Osteoblast (primary cell): ENCODE data around the gene BMPR1B. TPM values are rescaled to one million over a fixed set of nuclear protein-coding genes. Genes with fewer than 3 reads are reported as not detected.

Source experiments
- DNase-seq: peaks from one replicate; pipeline ENCODE4 v3.0.0; 2011; ENCODE audit warnings: low spot score, mixed read lengths; ENCODE audit not compliant: insufficient read length; ENCODE audit errors: missing footprints
- H2AFZ ChIP-seq: 2 replicates; pipeline ENCODE4 v1.6.0; 2011; ENCODE audit warnings: mild to moderate bottlenecking, low read length
- H3K27ac ChIP-seq: 2 replicates; pipeline ENCODE4 v1.5.1; 2011; ENCODE audit warnings: mild to moderate bottlenecking, low read depth, low read length, moderate library complexity
- H3K27me3 ChIP-seq: 2 replicates; pipeline ENCODE4 v1.6.0; 2012; ENCODE audit warnings: mild to moderate bottlenecking, control low read depth, inconsistent platforms, low read length, moderate library complexity; ENCODE audit not compliant: insufficient read depth
- H3K36me3 ChIP-seq: 2 replicates; pipeline ENCODE4 v1.5.1; 2011; ENCODE audit warnings: mild to moderate bottlenecking, low read length, control low read depth, moderate library complexity; ENCODE audit not compliant: insufficient read depth
- H3K4me1 ChIP-seq: 2 replicates; pipeline ENCODE4 v1.5.1; 2011; ENCODE audit warnings: mild to moderate bottlenecking, low read length, control low read depth, moderate library complexity; ENCODE audit not compliant: insufficient read depth
- H3K4me2 ChIP-seq: 2 replicates; pipeline ENCODE4 v1.6.0; 2011; ENCODE audit warnings: mild to moderate bottlenecking, low read length; ENCODE audit not compliant: insufficient read depth
- H3K4me3 ChIP-seq: fragments of 200-600 bp; sonication (generic); 3 replicates; pipeline ENCODE4 v1.5.1; 2012; ENCODE audit warnings: mild to moderate bottlenecking, low read length, inconsistent platforms; ENCODE audit not compliant: insufficient read depth
- H3K79me2 ChIP-seq: 2 replicates; pipeline ENCODE4 v1.6.0; 2012; ENCODE audit warnings: mild to moderate bottlenecking, low read length, control low read depth, inconsistent platforms; ENCODE audit not compliant: insufficient read depth
- H3K9me3 ChIP-seq: 2 replicates; pipeline ENCODE4 v1.5.1; 2011; ENCODE audit warnings: low read depth, low read length, control low read depth
- H4K20me1 ChIP-seq: 2 replicates; pipeline ENCODE4 v1.6.0; 2012; ENCODE audit warnings: mild to moderate bottlenecking, low read length, control low read depth; ENCODE audit not compliant: insufficient read depth
- CTCF ChIP-seq: IDR thresholded peaks from 2 replicates; pipeline ENCODE4 v1.5.1; 2011; ENCODE audit warnings: mild to moderate bottlenecking, low read depth, low read length, moderate library complexity; ENCODE audit errors: extremely low read depth
- total RNA-seq: library from RNA; depleted of rRNA; stranded (reverse); fragments of >200 nt; gene quantifications from 2 replicates; pipeline ENCODE4 v1.2.3, GENCODE V29; 2012

BMPR1B gene
- total RNA-seq, 1 donor, result 2.5 TPM

GRCh38 chr4:95118497-95118896 is 360.7 kb downstream of the BMPR1B start:
- H3K79me2 ChIP-seq, result no peaks in the 10 kb centered on the region
- no peaks in the 10 kb centered on the region for H4K20me1 ChIP-seq
- H3K4me3 ChIP-seq, result no peak overlapping the region
- no peak overlapping the region for H3K27ac ChIP-seq
- DNase-seq, result no peak
- TF ChIP-seq CTCF, result no peak
- H3K4me1 ChIP-seq, result no peaks in the 10 kb centered on the region
- H3K9me3 ChIP-seq, result no peaks in the 10 kb centered on the region
- H3K4me2 ChIP-seq, result no peak overlapping the region
- H3K27me3 ChIP-seq, result no peaks in the 10 kb centered on the region
- H2AFZ ChIP-seq, result no peak overlapping the region
- H3K36me3 ChIP-seq, result no peaks in the 10 kb centered on the region

DNA sequence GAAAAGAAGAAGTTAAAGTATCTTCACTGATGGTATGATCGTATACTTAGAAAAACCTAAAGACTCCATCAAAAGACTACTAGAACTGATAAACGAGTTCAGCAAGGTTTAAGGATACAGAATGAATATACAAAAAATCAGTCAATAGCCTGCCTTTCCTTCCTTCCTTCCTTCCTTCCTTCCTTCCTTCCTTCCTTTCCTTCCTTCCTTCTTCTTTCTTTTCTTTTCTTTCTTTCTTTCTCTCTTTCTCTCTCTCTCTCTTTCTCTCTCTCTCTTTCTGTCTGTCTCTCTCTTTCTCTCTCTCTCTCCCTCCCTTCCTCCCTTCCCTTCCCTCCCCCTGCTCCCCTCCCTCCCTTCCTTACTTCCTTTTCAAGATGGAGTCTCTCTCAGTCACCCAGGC is 362.7 kb downstream of the BMPR1B start:
- no peaks in the 10 kb centered on the region for H3K79me2 ChIP-seq
- no peak overlapping the region for H3K4me2 ChIP-seq
- no peaks in the 10 kb centered on the region for H3K36me3 ChIP-seq
- no peak overlapping the region for H3K4me3 ChIP-seq
- H3K9me3 ChIP-seq, result no peaks in the 10 kb centered on the region
- no peak for TF ChIP-seq CTCF
- H2AFZ ChIP-seq, result no peak overlapping the region
- DNase-seq, result no peak
- no peaks in the 10 kb centered on the region for H3K4me1 ChIP-seq
- H3K27me3 ChIP-seq, result no peaks in the 10 kb centered on the region
- H4K20me1 ChIP-seq, result no peaks in the 10 kb centered on the region
- H3K27ac ChIP-seq, result no peak overlapping the region

DNA sequence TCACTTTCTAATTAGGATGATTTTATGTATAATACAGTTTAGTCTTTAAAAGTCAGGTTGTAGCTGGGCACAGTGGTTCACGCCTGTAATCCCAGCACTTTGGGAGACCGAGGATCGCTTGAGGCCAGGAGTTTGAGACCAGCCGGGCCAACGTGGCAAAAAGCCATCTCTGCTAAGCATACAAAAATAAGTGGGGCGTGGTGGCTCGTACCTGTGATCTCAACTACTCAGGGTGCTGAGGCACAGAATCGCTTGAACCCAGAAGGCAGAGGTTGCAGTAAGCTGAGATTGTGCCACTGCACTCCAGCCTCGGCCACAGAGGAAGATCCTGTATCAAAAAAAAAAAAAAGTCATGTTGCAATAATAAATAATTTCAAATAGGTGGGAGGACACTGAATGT is 364.2 kb downstream of the BMPR1B start:
- H3K27ac ChIP-seq, result no peak overlapping the region
- H3K27me3 ChIP-seq, result no peaks in the 10 kb centered on the region
- H3K4me2 ChIP-seq, result no peak overlapping the region
- no peaks in the 10 kb centered on the region for H3K36me3 ChIP-seq
- H3K9me3 ChIP-seq, result no peaks in the 10 kb centered on the region
- H4K20me1 ChIP-seq, result no peaks in the 10 kb centered on the region
- H3K79me2 ChIP-seq, result no peaks in the 10 kb centered on the region
- H2AFZ ChIP-seq, result no peak overlapping the region
- no peak for DNase-seq
- TF ChIP-seq CTCF, result no peak
- no peaks in the 10 kb centered on the region for H3K4me1 ChIP-seq
- H3K4me3 ChIP-seq, result no peak overlapping the region

- H3K79me2 ChIP-seq, result no peaks in the 10 kb centered on the region
- peak; percentile 71 for TF ChIP-seq CTCF
- no peaks in the 10 kb centered on the region for H3K36me3 ChIP-seq
- H3K27me3 ChIP-seq, result no peaks in the 10 kb centered on the region
- H3K27ac ChIP-seq, result no peak overlapping the region
- peaks cover 10% of the 10 kb centered on the region for H3K4me1 ChIP-seq
- H4K20me1 ChIP-seq, result no peaks in the 10 kb centered on the region
- DNase-seq, result no peak
- H3K4me3 ChIP-seq, result no peak overlapping the region
- H3K4me2 ChIP-seq, result peak overlapping the region; percentile 50
- H3K9me3 ChIP-seq, result no peaks in the 10 kb centered on the region
- peak overlapping the region; percentile 75 for H2AFZ ChIP-seq
These were observed 367.2 kb downstream of the BMPR1B start for GRCh38 chr4:95124906-95125504.
